Neutrophil (primary cell): Measurements from ENCODE around the gene GJA4.

Source experiments
- H3K27ac ChIP-seq: fragments of 200-600 bp; sonication (generic); 2 replicates; pipeline ENCODE4 v1.5.1; 2016; ENCODE audit warnings: mild to moderate bottlenecking, moderate library complexity
- H3K27me3 ChIP-seq: fragments of 200-600 bp; sonication (generic); 2 replicates; pipeline ENCODE4 v1.6.0; 2016; ENCODE audit warnings: mild to moderate bottlenecking
- H3K36me3 ChIP-seq: fragments of 200-600 bp; sonication (generic); 2 replicates; pipeline ENCODE4 v1.5.1; 2017
- H3K4me1 ChIP-seq, 2 experiments: fragments of 200-600 bp in 1 of 2; sonication (generic) in 1 of 2; 1 replicate in 1 of 2; 2 replicates in 1 of 2; pipeline versions ENCODE4 v1.5.1 to v1.6.1; 2013 to 2016; ENCODE audit warnings: low read depth in 1 of 2, low read length in 1 of 2, mild to moderate bottlenecking in 1 of 2, moderate library complexity in 1 of 2; ENCODE audit not compliant: control insufficient read depth in 1 of 2, insufficient read depth in 1 of 2
- H3K4me3 ChIP-seq, 2 experiments: fragments of 200-600 bp in 1 of 2; sonication (generic) in 1 of 2; 1 replicate in 1 of 2; 2 replicates in 1 of 2; pipeline ENCODE4 v1.5.1; 2013 to 2016; ENCODE audit warnings: low read depth in 1 of 2, low read length in 1 of 2, mild to moderate bottlenecking in 1 of 2, moderate library complexity in 1 of 2
- H3K9me3 ChIP-seq: fragments of 200-600 bp; sonication (generic); 2 replicates; pipeline ENCODE4 v1.5.1; 2016
- CTCF ChIP-seq: fragments of 200-600 bp; sonication (generic); IDR thresholded peaks from 2 replicates; pipeline ENCODE4 v1.5.1; 2016; ENCODE audit warnings: antibody characterized with exemption

GJA4 gene

GRCh38 chr1:34746785-34747637 lies 45.8 kb upstream of the GJA4 start:
- no peak overlapping the region for H3K4me3 ChIP-seq
- no peaks in the 10 kb centered on the region for H3K4me1 ChIP-seq
- H3K9me3 ChIP-seq, result no peaks in the 10 kb centered on the region
- H3K27me3 ChIP-seq, result peaks cover 10% of the 10 kb centered on the region
- H3K27ac ChIP-seq, result no peak overlapping the region
- no peak for TF ChIP-seq CTCF
- H3K36me3 ChIP-seq, result no peaks in the 10 kb centered on the region

GRCh38 chr1:34747638-34747941 lies 45.2 kb upstream of the GJA4 start:
- H3K27ac ChIP-seq, result no peak overlapping the region
- peaks cover 10% of the 10 kb centered on the region for H3K27me3 ChIP-seq
- H3K9me3 ChIP-seq, result no peaks in the 10 kb centered on the region
- H3K4me3 ChIP-seq, result no peak overlapping the region
- no peaks in the 10 kb centered on the region for H3K4me1 ChIP-seq
- no peaks in the 10 kb centered on the region for H3K36me3 ChIP-seq
- no peak for TF ChIP-seq CTCF

GRCh38 chr1:34749992-34750391 lies 42.8 kb upstream of the GJA4 start:
- Histone ChIP-seq H3K27ac (no peak overlapping the region), H3K9me3 (no peaks in the 10 kb centered on the region), H3K4me1 (no peaks in the 10 kb centered on the region), H3K36me3 (no peaks in the 10 kb centered on the region), H3K4me3 (no peak overlapping the region), H3K27me3 (peaks cover 10% of the 10 kb centered on the region)
- TF ChIP-seq CTCF, result no peak

- no peak overlapping the region for H3K4me3 ChIP-seq
- no peak overlapping the region for H3K27ac ChIP-seq
- no peak for TF ChIP-seq CTCF
- peaks cover 10% of the 10 kb centered on the region for H3K27me3 ChIP-seq
- no peaks in the 10 kb centered on the region for H3K9me3 ChIP-seq
- H3K36me3 ChIP-seq, result no peaks in the 10 kb centered on the region
- H3K4me1 ChIP-seq, result no peaks in the 10 kb centered on the region
These were observed 42.2 kb upstream of the GJA4 start for GRCh38 chr1:34750610-34751009.

- TF ChIP-seq CTCF, result no peak
- Histone ChIP-seq H3K4me1 (no peaks in the 10 kb centered on the region), H3K4me3 (no peak overlapping the region), H3K36me3 (no peaks in the 10 kb centered on the region), H3K27me3 (peaks cover 10% of the 10 kb centered on the region), H3K9me3 (no peaks in the 10 kb centered on the region), H3K27ac (no peak overlapping the region)
These were observed 39.6 kb upstream of the GJA4 start for GRCh38 chr1:34753163-34753562.
